ENCODE results near the gene LTB4R2. TPM values are rescaled to one million over a fixed set of nuclear protein-coding genes. Genes with fewer than 3 reads are reported as not detected.

The LTB4R2 gene
- 6.9 and 16.7 TPM in 2 replicates for total RNA-seq (2014; rRNA removed; shearing (Covaris generic))

DNA sequence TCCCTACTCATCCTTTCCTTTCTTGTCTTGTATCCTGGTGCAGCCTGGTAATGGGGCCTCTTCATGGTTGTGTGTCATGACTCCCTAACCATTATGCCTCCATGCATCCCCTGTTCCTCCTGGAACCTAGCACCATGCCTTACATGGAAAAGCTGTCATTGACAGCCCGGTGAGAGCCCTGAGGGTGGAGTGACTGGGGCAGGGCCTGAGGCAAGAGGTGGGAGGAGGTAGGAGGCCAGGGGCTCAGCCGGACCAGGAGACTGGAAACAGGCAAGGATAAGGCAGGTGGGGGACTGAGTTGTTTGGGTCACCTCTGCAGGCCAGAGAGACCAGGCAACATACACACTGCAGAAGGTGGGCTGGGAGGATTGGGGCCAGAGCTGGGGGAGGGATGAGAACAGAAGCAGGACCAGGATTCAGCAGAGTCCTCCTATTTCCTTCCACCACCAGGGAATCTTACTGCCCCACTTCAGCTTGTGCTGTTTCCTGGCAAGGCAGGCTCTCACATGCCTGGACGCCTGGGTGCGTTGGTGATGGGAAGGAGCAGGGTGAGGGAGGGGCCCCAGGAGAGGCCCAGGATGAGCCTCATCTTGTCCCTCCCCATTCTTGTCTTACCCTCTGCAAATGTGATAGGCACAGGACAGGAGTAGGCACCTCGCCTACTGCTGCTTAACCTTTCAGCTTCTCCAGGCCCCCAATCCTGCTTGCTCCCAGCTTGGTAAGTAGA lies at the start of gene LTB4R2:
LTB4R2 (plus strand) TSS at position 603 of the 727 bp plus-strand sequence. CDS start 525 bp downstream, outside the sequence.
- DNase-seq (ENCODE audit: low read depth): no peak

DNA sequence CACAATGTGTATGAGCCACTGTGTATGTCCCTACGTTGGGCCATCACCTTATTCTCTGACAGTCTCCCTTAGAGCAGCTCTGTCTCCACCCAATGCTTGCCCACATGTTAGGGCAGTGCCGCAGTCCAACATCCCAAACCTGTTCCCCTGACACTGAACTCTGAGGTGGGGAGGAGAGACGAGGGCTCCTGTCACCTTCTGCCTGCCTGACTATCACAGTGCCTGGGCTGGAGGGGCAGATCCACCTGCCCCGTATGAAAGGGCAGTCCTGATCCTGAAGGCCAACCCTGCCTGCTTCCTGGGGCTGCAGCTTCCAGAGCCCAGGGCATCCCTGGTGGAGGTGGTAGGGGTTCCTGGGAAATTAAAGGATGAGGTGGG lies 49.2 kb upstream of the LTB4R2 start:
- no peak for DNase-seq (ENCODE audit: low read depth)

DNA sequence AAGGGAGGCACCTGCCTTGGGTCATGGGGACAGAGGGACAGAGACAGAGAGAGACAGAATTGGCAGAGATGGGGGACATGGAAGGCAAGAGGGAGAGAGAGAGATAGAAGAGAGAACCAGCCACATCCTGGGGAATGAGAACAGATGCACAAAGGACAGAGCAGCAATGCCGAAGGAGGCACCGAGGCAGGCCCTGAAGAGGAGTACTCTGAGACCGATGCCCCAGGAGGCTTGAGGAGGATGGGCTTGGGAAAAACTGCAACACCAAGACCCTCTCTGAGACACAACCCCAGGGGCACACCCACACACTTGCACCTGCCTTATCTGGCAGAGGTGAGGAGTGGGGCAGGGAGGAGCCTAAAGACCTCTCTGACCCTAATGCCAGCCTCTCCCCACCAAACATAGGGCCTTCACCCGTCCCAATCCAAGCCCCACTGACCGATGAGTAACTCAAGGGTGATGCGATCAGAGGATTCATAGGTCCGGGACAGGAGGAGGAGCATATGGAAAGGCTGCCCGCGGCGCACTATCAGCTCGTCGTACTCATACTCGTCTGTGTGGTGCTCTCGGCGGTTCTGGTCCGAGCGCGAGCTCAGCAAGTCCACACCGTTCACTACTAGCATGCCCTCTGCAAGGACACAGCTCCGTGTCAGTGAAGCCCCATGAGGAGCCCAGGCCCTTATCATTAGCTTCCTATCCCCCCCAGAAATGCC lies 48.5 kb upstream of the LTB4R2 start:
- no peak for DNase-seq (ENCODE audit: low read depth)

GRCh38 chr14:24261969-24262327 lies 48.0 kb upstream of the LTB4R2 start:
- no peak for DNase-seq (ENCODE audit: low read depth)

GRCh38 chr14:24262821-24263733 lies 46.9 kb upstream of the LTB4R2 start, which contains the start of gene TGM1:
TGM1 (minus strand) TSS chr14:24263177; CDS start chr14:24262352, 825 bp downstream.
- no peak for DNase-seq (ENCODE audit: low read depth)

DNA sequence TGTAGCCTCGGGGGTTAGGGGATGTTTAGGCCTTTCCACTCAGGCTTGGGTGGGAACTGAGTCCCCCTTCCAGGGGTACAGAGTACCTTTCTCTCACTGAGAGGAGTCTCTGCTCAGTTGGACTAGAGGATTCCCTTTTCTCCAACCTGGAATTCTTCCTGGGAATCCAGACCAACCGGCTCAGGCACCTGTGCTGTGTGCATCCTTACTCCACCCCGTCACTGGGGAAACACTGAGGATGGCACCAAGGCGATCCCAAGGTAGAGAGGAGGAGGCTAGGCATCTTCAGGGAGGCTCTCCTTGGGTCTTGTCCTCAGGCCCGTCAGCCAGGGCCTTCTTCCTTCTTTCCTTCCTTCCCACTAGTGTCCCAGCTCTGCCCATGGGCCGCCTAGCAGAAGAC lies 46.1 kb upstream of the LTB4R2 start:
- no peak for DNase-seq (ENCODE audit: low read depth)

DNA sequence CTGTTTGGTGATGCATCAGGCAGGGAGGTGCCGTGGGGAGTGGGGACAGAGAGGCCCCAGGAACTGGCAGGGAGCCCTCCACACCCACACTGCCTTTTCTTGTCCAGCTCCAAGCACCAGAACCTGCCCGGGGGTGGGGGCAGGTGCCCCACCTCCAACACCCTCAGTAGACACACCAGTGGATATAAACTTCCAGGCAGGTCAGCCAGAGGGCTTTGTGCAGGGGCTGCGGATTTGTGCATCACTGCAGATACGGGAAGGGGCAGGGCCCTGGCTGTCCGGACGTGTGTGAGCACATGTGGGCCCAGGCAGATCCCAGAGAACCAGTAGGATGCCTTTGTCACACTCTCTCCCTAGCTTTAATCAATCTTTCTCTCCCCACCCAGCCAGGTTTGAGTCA lies 45.6 kb upstream of the LTB4R2 start:
- DNase-seq (ENCODE audit: low read depth): no peak

DNA sequence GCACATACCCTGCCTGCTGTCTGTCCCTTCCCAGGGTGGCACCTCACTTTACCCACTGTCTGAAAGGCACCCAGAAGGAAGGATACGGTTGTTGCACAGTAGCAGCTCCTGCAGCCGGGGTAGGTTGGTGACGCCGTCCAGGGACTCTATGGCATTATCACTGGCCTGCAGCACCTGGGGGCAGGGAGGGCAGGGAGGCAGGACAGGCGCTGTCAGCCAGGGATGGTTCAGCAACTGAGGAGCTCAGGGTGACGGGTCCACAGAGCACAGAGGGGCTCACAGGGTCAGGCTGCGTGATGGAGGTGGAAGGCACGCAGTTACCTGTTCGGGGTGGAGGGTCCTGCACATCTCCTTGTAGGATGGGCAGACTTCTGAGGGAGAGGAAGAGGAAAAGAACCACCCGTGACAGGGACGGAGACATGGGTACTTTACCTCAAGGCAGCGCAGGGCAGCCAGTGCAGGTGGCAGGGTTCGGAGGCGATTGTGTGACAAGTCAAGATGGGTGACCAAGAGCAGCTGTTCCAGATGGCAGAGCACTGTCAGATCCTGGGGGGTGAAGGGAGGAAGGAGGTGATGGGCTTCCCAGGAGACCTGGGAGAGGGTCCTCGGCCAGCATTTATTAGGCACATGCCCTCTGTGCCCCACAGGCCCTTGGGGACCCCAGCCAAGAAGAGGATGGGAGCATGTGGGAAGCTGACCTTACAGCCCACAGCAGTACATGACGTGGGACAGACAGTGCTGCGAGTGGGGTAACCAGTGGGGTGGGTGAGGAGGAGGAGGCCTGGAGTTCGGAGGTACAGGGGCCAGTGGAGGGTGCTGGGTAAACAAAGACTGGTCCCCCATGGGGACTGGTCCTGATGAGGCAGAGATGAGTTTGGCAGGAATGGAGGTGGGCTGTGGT lies 43.3 kb upstream of the LTB4R2 start:
- no peak for DNase-seq (ENCODE audit: low read depth)

GRCh38 chr14:24267516-24267915 lies 42.4 kb upstream of the LTB4R2 start:
- DNase-seq (ENCODE audit: low read depth): no peak

DNA sequence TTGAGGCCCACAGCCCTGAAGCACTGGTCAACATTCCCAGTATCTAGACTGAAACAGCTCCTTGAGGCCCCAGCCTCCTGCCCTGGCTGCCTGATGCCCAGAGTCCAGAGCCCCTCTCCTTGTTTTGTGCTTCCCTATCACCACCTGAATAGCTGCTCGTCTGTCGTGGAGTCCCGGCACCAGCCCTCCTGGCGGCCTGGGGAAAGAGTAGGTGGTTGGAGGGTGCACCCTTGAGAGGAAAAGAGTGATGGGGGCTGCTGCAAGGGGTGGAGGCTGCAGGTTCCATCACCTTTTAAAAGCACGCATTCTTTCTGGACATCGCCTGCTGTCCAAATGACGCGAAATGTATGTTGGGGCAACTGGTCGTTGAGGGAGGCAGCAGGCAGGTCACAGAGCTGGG lies 41.7 kb upstream of the LTB4R2 start:
- no peak for DNase-seq (ENCODE audit: low read depth)

DNA sequence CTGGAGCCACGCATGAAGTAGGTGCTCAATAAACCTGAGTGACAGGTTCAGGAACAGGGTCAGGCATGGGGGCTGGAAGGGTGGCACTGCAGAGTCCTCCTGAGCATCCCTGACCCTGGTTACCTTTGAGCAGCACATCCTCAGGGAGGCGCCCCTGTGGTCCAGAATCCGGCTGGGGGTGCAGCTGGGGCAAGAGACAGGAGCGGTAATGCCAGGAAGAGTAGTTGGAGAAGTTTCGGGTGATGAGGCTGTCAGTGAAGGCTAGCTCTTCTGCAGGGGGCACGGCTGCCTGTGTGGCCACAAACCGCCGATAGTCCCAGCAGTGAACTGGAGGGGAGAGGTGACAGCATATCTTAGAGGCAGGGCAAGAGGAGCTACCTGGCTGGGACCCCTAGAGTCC lies 40.6 kb upstream of the LTB4R2 start:
- DNase-seq (ENCODE audit: low read depth): no peak

GRCh38 chr14:24269910-24270536 lies 39.9 kb upstream of the LTB4R2 start:
- no peak for DNase-seq (ENCODE audit: low read depth)

DNA sequence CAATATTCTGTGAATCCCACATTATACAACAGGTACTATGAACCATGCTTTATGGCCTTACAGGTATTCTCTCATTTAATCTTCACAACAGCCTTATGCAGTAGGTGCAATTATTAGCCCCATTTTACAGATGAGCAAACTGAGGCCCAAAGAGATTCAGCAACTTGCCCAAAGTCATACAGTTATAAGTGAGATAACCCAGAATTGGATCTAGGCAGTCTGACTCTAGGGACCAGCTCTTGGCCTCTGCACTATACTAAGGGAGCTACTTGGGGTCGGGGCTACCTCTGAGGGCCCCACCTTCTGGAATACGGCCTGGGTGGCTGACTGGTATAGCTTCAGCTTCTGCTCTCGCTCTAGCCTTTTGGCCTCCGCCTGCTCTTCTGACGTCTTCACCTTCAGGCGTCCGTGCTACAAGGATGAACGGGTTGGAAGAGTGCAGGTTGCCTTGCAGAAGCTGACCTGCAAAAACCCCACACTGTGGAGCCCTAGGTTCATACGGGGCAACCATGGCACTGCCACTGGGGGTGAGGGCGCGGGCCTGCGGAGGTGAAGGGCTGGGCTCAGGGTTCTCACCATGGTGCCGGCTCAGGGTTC lies 39.3 kb upstream of the LTB4R2 start:
- no peak for DNase-seq (ENCODE audit: low read depth)

- peak; percentile 95 for DNase-seq (ENCODE audit: low read depth)
Measured at GRCh38 chr14:24271134-24271833, 38.7 kb upstream of the LTB4R2 start, which contains the start of gene RABGGTA. RABGGTA (minus strand) TSS chr14:24271597; CDS start chr14:24271115, 482 bp downstream.

- no peak for DNase-seq (ENCODE audit: low read depth)
Measured at GRCh38 chr14:24271834-24272263, 38.1 kb upstream of the LTB4R2 start.

DNA sequence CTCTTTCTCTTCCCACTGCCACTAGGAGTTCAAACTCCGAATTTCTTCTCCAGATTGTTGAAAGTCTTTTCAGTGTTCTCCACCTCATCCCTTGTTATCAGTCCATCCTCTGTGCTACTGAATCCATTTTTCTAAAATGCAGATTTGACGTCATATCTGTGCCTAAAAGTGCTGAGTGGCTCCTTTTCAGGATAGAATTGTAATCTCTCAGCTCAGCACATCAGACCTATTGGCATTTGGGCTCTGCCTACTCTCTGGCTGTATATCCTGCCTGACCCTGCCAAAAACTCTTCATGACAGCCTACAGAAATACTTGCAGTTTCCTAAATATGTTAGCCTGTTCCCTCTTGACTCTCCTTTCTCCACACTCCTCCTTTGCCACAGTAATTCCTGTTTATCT lies 37.5 kb upstream of the LTB4R2 start:
- no peak for DNase-seq (ENCODE audit: low read depth)

GRCh38 chr14:24273422-24273998 lies 36.4 kb upstream of the LTB4R2 start:
- DNase-seq (ENCODE audit: low read depth): no peak

DNA sequence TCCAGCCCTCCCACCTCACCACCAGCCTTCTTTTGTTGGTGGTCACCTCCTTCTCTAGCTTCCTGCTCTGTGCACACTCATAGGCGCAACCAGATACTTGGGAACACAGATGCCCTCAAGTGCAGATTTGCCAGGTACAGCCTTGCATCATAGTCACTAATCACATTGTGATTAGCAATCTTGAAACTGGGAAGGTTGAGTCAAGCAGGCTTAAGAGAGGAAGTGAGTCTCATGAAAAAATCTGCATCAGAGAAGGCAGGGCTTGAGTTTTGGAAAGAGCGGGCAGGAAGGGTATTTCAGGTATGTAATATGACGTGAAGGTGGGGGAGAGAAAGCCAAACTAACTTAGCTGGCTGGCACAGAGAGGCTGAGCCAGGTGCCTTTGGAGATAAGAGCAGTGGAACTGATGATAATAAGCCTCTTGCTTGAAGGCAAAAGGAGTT lies 35.8 kb upstream of the LTB4R2 start:
- no peak for DNase-seq (ENCODE audit: low read depth)

GRCh38 chr14:24277071-24277470 lies 32.9 kb upstream of the LTB4R2 start:
- no peak for DNase-seq (ENCODE audit: low read depth)
